Fibroblast of villous mesenchyme (primary cell): ENCODE measurements around the gene KIAA1755. TPM values are rescaled to one million over a fixed set of nuclear protein-coding genes. Genes with fewer than 3 reads are reported as not detected.

ENCODE experiments used
- total RNA-seq: library from RNA; depleted of rRNA; stranded (reverse); fragments of >200 nt; gene quantifications from 2 replicates; pipeline ENCODE4 v1.2.3, GENCODE V29; 2012

The KIAA1755 gene
- total RNA-seq, 1 donor: 1.3 TPM

Other genes starting within 250 kb of the KIAA1755 start
- 15.8 and 24.2 TPM in 2 replicates for gene TTI1, start 227.3 kb downstream of the KIAA1755 start, total RNA-seq
- gene RPRD1B, start 227.0 kb downstream of the KIAA1755 start, total RNA-seq: 30.0 and 36.3 TPM in 2 replicates
- gene TGM2, start 95.5 kb downstream of the KIAA1755 start, total RNA-seq: 1,041 and 2,020 TPM in 2 replicates
- not detected in 2 replicates for gene BPI, start 43.4 kb upstream of the KIAA1755 start, total RNA-seq
- gene LBP, start 85.7 kb upstream of the KIAA1755 start, total RNA-seq: not detected in 2 replicates
- gene SNHG17, start 174.6 kb upstream of the KIAA1755 start, total RNA-seq: 7.4 and 8.6 TPM in 2 replicates
- gene RALGAPB, start 212.1 kb upstream of the KIAA1755 start, total RNA-seq: 38.3 and 45.8 TPM in 2 replicates